GM10266 (cell line): Measurements from ENCODE around the gene SETD6.
A peak's percentile ranks its signal among the peaks of the same experiment; 100 is the strongest.
"Not testable (repeated sequence)": the region's sequence is repeated elsewhere in the genome, so short reads cannot be mapped to it uniquely, and the experiment has no call there.

Experiments used
- DNase-seq: peaks from one replicate; pipeline ENCODE4 v3.0.0; 2012; ENCODE audit errors: extremely low spot score
- TF ChIP-seq, protein P1 (sequence below): IDR thresholded peaks from 2 replicates; pipeline ENCODE4 v1.5.1; 2012; ENCODE audit warnings: mild to moderate bottlenecking, low read depth; ENCODE audit not compliant: control insufficient read depth, insufficient read depth; ENCODE audit errors: missing control alignments

The SETD6 gene

DNA sequence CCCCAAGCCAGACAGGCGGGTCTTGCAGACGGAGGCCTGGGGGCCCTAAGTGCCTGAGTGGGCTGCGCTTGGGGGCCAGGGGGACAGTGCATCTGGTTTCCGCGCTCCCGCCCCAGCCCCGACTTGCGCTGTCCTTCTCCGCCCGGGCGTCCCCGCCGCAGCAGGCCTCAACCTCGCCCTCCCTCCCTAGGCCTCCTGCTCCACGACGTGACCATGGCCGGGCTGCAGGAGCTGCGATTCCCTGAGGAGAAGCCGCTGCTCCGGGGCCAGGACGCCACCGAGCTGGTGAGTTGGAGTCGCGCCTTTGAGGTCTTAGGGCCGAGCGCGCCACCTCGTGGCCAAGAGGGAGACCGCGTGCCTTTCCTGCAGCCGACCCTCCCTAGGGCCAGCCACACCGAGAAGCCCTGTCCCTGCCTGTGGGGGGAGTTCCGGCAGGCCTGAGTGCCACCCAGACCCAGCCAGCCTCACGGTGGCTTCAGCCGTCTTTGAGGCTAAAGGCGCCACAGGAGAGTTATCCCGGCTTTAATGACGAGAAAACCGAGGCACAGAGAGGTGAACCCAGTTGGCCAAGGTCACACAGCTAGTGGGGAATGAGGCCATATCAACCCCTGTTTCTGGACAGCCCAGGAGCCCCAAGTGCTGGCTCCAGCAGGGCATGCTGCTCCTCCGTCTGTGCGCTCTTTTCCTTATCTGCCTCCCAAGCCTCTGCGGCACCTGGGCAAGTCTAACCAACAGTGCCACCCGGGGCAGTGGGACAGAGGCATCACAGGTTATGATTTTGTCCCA lies 27.6 kb upstream of the SETD6 start:
- peak; percentile 84 for DNase-seq
- TF ChIP-seq, protein P1, sequence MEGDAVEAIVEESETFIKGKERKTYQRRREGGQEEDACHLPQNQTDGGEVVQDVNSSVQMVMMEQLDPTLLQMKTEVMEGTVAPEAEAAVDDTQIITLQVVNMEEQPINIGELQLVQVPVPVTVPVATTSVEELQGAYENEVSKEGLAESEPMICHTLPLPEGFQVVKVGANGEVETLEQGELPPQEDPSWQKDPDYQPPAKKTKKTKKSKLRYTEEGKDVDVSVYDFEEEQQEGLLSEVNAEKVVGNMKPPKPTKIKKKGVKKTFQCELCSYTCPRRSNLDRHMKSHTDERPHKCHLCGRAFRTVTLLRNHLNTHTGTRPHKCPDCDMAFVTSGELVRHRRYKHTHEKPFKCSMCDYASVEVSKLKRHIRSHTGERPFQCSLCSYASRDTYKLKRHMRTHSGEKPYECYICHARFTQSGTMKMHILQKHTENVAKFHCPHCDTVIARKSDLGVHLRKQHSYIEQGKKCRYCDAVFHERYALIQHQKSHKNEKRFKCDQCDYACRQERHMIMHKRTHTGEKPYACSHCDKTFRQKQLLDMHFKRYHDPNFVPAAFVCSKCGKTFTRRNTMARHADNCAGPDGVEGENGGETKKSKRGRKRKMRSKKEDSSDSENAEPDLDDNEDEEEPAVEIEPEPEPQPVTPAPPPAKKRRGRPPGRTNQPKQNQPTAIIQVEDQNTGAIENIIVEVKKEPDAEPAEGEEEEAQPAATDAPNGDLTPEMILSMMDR: peak; percentile 89

DNA sequence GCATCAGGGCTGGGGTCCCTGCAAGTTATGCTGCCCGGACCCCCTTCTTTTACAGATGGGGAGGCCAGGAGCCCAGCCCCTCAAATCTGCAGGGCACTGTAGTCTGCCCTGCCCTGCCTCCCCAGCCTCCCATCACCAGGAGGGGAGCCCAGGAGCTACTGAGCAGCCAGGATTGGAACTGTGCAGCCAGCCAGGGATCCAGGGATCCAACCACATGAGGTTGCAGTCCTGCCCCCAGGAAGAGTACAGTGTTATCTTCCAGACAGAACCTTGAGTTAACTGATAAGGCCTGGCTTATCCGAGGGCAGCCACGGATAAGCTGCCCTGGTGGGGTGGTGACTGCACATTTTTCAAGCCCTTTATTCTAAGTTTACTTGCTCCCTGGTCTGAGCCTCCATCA lies 26.8 kb upstream of the SETD6 start:
- TF ChIP-seq, protein P1: no peak
- DNase-seq: no peak

DNA sequence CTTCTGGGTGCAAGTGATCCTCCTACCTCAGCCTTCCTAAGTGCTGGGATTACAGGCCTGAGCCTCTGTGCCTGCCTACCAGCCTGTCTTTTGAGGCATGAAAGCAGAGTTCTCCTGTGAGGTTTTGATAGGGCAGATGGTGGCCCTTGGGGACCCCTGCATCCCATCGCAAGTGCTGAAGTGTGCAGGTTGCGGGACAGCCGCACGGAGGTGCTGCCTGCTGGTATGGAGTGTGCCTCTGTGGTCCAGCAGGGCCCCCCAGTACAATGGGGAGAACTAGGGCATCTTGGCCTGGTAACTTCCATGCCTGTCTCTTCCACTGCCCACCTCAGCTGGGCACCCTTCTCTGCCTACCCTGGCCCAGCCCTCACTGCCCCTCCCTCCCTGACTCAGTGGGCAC lies 25.3 kb upstream of the SETD6 start:
- TF ChIP-seq, protein P1: no peak
- no peak for DNase-seq

DNA sequence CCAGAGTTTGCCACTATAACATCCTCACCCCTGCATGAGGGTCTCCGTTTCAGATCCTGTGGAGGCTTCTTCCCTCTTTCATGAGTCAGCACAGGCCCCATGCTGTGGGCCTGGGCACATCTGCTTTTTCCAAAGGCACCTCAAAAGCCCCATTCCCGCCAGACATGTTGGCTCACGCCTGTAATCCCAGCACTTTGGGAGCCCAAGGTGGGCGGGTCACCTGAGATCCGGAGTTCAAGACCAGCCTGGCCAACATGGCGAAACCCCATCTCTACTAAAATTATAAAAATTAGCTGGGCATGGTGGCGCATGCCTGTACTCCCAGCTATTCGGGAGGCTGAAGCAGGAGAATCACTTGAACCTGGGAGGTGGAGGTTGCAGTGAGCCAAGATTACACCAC lies 24.8 kb upstream of the SETD6 start:
- not testable (repeated sequence) for DNase-seq

DNA sequence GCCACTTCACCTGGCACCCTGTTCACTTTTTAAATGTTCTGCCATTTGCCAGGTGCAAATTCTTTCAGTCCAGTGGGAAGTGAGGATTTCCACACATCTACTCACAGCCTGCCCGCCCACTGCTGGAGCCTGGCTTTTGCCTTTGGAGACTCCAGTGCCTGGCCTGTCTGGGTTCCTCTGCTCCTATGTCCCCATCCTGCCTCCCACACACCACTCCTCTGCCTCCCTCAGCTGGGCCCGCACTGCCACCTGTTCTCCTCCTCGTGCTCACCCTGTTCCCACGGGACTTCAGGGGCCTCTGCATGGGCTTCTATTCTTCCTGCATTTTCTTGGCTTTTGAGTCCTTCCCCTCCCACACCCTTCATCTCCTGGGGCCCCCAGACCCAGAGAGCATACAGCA lies 23.3 kb upstream of the SETD6 start:
- no peak for DNase-seq
- TF ChIP-seq, protein P1: no peak

DNA sequence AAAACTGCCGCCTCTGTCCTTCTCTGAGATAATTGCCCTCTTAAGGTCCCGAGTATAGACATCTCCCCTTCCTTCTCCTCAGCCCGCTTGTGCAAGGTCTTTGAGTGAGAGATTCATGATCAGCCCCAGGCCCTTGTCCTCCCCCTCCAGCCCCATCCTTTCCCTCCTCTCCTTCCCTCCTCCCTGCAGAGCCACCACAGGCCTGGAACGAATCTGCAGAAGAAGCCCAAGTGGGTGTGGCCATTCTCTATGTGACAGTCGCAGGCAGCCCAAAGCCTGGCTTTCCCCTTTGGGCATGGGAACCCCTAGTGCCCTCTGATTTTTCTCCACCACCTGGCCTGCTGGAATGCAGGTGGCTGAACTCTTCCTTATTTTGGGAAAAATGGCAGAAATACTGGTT lies 22.6 kb upstream of the SETD6 start:
- no peak for DNase-seq
- TF ChIP-seq, protein P1: no peak

DNA sequence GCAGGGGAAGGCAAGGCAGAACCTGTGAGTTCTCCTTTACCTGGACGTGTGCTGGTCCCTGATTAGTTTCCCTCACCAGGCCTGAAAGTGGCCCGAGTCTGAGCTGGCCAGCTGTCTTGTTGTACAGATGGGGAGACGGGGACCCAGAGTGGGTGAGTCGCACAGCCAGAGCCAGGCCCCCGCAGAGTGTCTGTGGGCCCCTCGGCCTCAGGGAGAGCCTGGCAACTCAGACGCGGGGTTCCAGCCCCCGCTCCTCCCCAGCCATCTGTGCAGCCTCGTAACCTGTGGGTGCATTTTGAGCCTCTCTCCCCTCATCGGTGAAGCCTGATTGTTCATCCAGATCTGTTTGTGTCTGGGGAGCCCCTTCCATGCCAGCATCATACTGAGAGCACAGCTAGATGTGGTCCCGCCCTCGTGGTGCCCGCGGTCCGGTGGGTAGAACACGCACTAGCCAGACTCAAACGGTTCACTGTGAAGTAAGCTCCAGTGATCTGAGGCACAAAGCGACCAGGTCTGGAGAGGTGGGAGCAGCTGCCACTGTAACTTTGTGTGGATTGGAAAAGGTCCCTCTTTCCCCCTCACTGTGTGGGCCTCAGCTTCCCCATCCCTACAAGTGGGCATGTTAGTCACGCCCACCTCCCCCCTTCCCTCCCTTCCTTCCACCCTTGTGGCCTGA lies 21.4 kb upstream of the SETD6 start:
- TF ChIP-seq, protein P1: no peak
- DNase-seq: no peak
